OCI-LY1 (cell line): Measurements from ENCODE around the gene EEFSEC.

Source experiments
- H2AFZ ChIP-seq: fragments of 200-600 bp; sonication (generic), shearing (Covaris generic); 2 replicates; pipeline ENCODE4 v1.6.0; 2014; ENCODE audit warnings: antibody characterized with exemption, mild to moderate bottlenecking, low read length
- H3F3A ChIP-seq: fragments of 200-600 bp; sonication (generic), shearing (Covaris generic); 2 replicates; pipeline ENCODE4 v1.6.0; 2014; ENCODE audit warnings: mild to moderate bottlenecking, antibody characterized with exemption, low read length, moderate library complexity; ENCODE audit not compliant: insufficient read depth
- H3K27ac ChIP-seq: fragments of 200-600 bp; sonication (generic); 2 replicates; pipeline ENCODE4 v1.5.1; 2014; ENCODE audit warnings: low read length, mixed run types, mild to moderate bottlenecking, low read depth; ENCODE audit not compliant: poor library complexity, severe bottlenecking
- H3K27me3 ChIP-seq: fragments of 200-600 bp; sonication (generic); 2 replicates; pipeline ENCODE4 v1.6.0; 2014; ENCODE audit warnings: antibody characterized with exemption, mild to moderate bottlenecking, low read length, moderate library complexity; ENCODE audit not compliant: insufficient read depth
- H3K36me3 ChIP-seq: fragments of 200-600 bp; sonication (generic); 2 replicates; pipeline ENCODE4 v1.6.1; 2014; ENCODE audit warnings: mild to moderate bottlenecking, antibody characterized with exemption, low read length, moderate library complexity, mixed read lengths; ENCODE audit not compliant: insufficient read depth
- H3K4me1 ChIP-seq: fragments of 200-600 bp; sonication (generic); 2 replicates; pipeline ENCODE4 v1.5.1; 2014; ENCODE audit warnings: mild to moderate bottlenecking, low read length, moderate library complexity; ENCODE audit not compliant: insufficient read depth, severe bottlenecking
- H3K4me2 ChIP-seq: fragments of 200-600 bp; sonication (generic), shearing (Covaris generic); 2 replicates; pipeline ENCODE4 v1.6.1; 2014; ENCODE audit warnings: low read length
- H3K4me3 ChIP-seq: fragments of 200-600 bp; sonication (generic); 2 replicates; pipeline ENCODE4 v1.5.1; 2014; ENCODE audit warnings: low read length, low read depth, mild to moderate bottlenecking, mixed read lengths; ENCODE audit not compliant: poor library complexity, severe bottlenecking
- H3K79me2 ChIP-seq: fragments of 200-600 bp; shearing (Covaris generic); 2 replicates; pipeline ENCODE4 v1.6.1; 2016; ENCODE audit warnings: mixed run types, low read length, mixed read lengths; ENCODE audit not compliant: insufficient read depth
- H3K9ac ChIP-seq: fragments of 200-600 bp; sonication (generic), shearing (Covaris generic); 2 replicates; pipeline ENCODE4 v1.6.1; 2014; ENCODE audit warnings: mild to moderate bottlenecking, low read length, mixed read lengths
- H3K9me2 ChIP-seq: fragments of 200-600 bp; sonication (generic), shearing (Covaris generic); 2 replicates; pipeline ENCODE4 v1.6.1; 2014; ENCODE audit warnings: low read depth, mild to moderate bottlenecking, low read length, mixed read lengths
- H3K9me3 ChIP-seq: fragments of 200-600 bp; shearing (Covaris generic); 2 replicates; pipeline ENCODE4 v1.6.1; 2014; ENCODE audit warnings: low read length, mixed read lengths
- H4K20me1 ChIP-seq: fragments of 200-600 bp; sonication (generic), shearing (Covaris generic); 2 replicates; pipeline ENCODE4 v1.6.0; 2016; ENCODE audit warnings: mild to moderate bottlenecking, low read length; ENCODE audit not compliant: insufficient read depth
- CTCF ChIP-seq: fragments of 200-600 bp; sonication (generic), shearing (Covaris generic); IDR thresholded peaks from 2 replicates; pipeline ENCODE4 v1.5.1; 2017; ENCODE audit warnings: mild to moderate bottlenecking, antibody characterized with exemption, low read length, moderate library complexity, mixed read lengths
- EZH2 ChIP-seq: fragments of 200-600 bp; sonication (generic), shearing (Covaris generic); IDR thresholded peaks from 2 replicates; pipeline ENCODE4 v1.8.0; 2017; ENCODE audit warnings: borderline replicate concordance, mixed run types, mild to moderate bottlenecking, antibody characterized with exemption, low read length, moderate library complexity, mixed read lengths

The EEFSEC gene

GRCh38 chr3:128221328-128221727, 68.0 kb downstream of the EEFSEC start:
- Histone ChIP-seq H3K4me2 (no peak overlapping the region), H3K79me2 (no peaks in the 10 kb centered on the region), H3K36me3 (peaks cover 6% of the 10 kb centered on the region; the same call in 1 of the 2 replicates), H3K27ac (no peak overlapping the region), H4K20me1 (no peaks in the 10 kb centered on the region), H3K4me1 (peaks cover 5% of the 10 kb centered on the region), H3K9me3 (peaks cover 9% of the 10 kb centered on the region), H3F3A (no peaks in the 10 kb centered on the region), H3K9me2 (no peaks in the 10 kb centered on the region), H3K4me3 (no peak overlapping the region), H3K27me3 (no peaks in the 10 kb centered on the region), H2AFZ (no peak overlapping the region), H3K9ac (no peak overlapping the region)
- TF ChIP-seq CTCF (no peak), EZH2 (no peak)

- H3K27me3 ChIP-seq = no peaks in the 10 kb centered on the region
- no peaks in the 10 kb centered on the region for H4K20me1 ChIP-seq
- no peak overlapping the region for H3K4me2 ChIP-seq
- peaks cover 1% of the 10 kb centered on the region for H3K4me1 ChIP-seq
- peaks cover 9% of the 10 kb centered on the region for H3K9me3 ChIP-seq
- H3F3A ChIP-seq = no peaks in the 10 kb centered on the region
- H3K36me3 ChIP-seq = peaks cover 6% of the 10 kb centered on the region; the same call in 1 of the 2 replicates
- no peaks in the 10 kb centered on the region for H3K79me2 ChIP-seq
- H3K27ac ChIP-seq = no peak overlapping the region
- TF ChIP-seq CTCF = no peak
- no peak for TF ChIP-seq EZH2
- no peak overlapping the region for H3K9ac ChIP-seq
- H3K9me2 ChIP-seq = no peaks in the 10 kb centered on the region
- no peak overlapping the region for H3K4me3 ChIP-seq
- H2AFZ ChIP-seq = no peak overlapping the region
Measured at GRCh38 chr3:128222796-128223385, 69.6 kb downstream of the EEFSEC start.

- H3K79me2 ChIP-seq = no peaks in the 10 kb centered on the region
- no peaks in the 10 kb centered on the region for H3K9me2 ChIP-seq
- no peak for TF ChIP-seq EZH2
- TF ChIP-seq CTCF = no peak
- no peak overlapping the region for H3K27ac ChIP-seq
- no peaks in the 10 kb centered on the region for H3K27me3 ChIP-seq
- H3K4me3 ChIP-seq = no peak overlapping the region
- H3F3A ChIP-seq = no peaks in the 10 kb centered on the region
- no peaks in the 10 kb centered on the region for H3K4me1 ChIP-seq
- H3K4me2 ChIP-seq = no peak overlapping the region
- peaks cover 6% of the 10 kb centered on the region; the same call in 1 of the 2 replicates for H3K36me3 ChIP-seq
- H3K9ac ChIP-seq = no peak overlapping the region
- no peaks in the 10 kb centered on the region for H4K20me1 ChIP-seq
- H3K9me3 ChIP-seq = peaks cover 9% of the 10 kb centered on the region
- no peak overlapping the region for H2AFZ ChIP-seq
Measured at GRCh38 chr3:128226186-128226725, 73.0 kb downstream of the EEFSEC start.
